Liver (tissue), 10 donors: ENCODE data around the gene TIMM8B. TPM values are rescaled to one million over a fixed set of nuclear protein-coding genes. Genes with fewer than 3 reads are reported as not detected.

ENCODE experiments used
- DNase-seq: peaks from one replicate; pipeline ENCODE4 v3.0.0-alpha.2; 2017; ENCODE audit warnings: low spot score
- H3K27ac ChIP-seq, 2 donors: one replicate each; pipeline ENCODE4 v1.7.0; 2013; ENCODE audit warnings: inconsistent platforms in 2 of 2, low read length in 2 of 2, control low read depth in 1 of 2, low read depth in 1 of 2, mild to moderate bottlenecking in 1 of 2
- H3K27me3 ChIP-seq, 4 donors: one replicate each; pipeline versions ENCODE4 v1.6.1 to v1.7.0; 2013; ENCODE audit warnings: low read length in 3 of 4, inconsistent platforms in 1 of 4, mild to moderate bottlenecking in 1 of 4, moderate library complexity in 1 of 4; ENCODE audit not compliant: control insufficient read depth in 4 of 4, insufficient read depth in 4 of 4
- H3K36me3 ChIP-seq, 4 donors: one replicate each; pipeline versions ENCODE4 v1.6.1 to v1.7.0; 2013; ENCODE audit warnings: low read length in 3 of 4, mild to moderate bottlenecking in 3 of 4, low read depth in 1 of 4, moderate library complexity in 1 of 4; ENCODE audit not compliant: control insufficient read depth in 4 of 4, insufficient read depth in 3 of 4
- H3K4me1 ChIP-seq, 4 donors: one replicate each; pipeline versions ENCODE4 v1.6.1 to v1.7.0; 2013; ENCODE audit warnings: low read length in 3 of 4, mild to moderate bottlenecking in 3 of 4, moderate library complexity in 1 of 4; ENCODE audit not compliant: control insufficient read depth in 4 of 4, insufficient read depth in 4 of 4
- H3K4me3 ChIP-seq, 3 donors: one replicate each; pipeline versions ENCODE4 v1.6.1 to v1.7.0; 2013; ENCODE audit warnings: low read length in 3 of 3, control low read depth in 1 of 3, low read depth in 1 of 3, mild to moderate bottlenecking in 1 of 3
- H3K9ac ChIP-seq, 2 donors: one replicate each; pipeline ENCODE4 v1.7.0; 2013; ENCODE audit warnings: low read length in 2 of 2, mild to moderate bottlenecking in 2 of 2, moderate library complexity in 2 of 2, control low read depth in 1 of 2, low read depth in 1 of 2
- H3K9me3 ChIP-seq, 4 donors: one replicate each; pipeline versions ENCODE4 v1.6.1 to v1.7.0; 2013; ENCODE audit warnings: low read length in 3 of 4; ENCODE audit not compliant: control insufficient read depth in 4 of 4
- ATF3 ChIP-seq: IDR thresholded peaks from 2 replicates; pipeline ENCODE4 v1.6.1; 2016; ENCODE audit warnings: antibody characterized with exemption
- EGR1 ChIP-seq, 2 donors: IDR thresholded peaks; 2 replicates each; pipeline ENCODE4 v1.6.1; 2016 to 2018; ENCODE audit warnings: antibody characterized with exemption in 2 of 2, low read depth in 2 of 2
- GABPA ChIP-seq, 2 donors: IDR thresholded peaks in 1 of 2; conservative IDR thresholded peaks in 1 of 2; 2 replicates each; pipeline ENCODE4 v1.6.1; 2016; ENCODE audit warnings: antibody characterized with exemption in 2 of 2, mild to moderate bottlenecking in 1 of 2, moderate library complexity in 1 of 2
- HNF4A ChIP-seq, 2 donors: conservative IDR thresholded peaks; 2 replicates each; pipeline ENCODE4 v1.6.1; 2016; ENCODE audit warnings: antibody characterized with exemption in 2 of 2, mild to moderate bottlenecking in 2 of 2
- RXRA ChIP-seq, 2 donors: IDR thresholded peaks; 2 replicates each; pipeline ENCODE4 v1.6.1; 2017 to 2018; ENCODE audit warnings: antibody characterized with exemption in 2 of 2, mild to moderate bottlenecking in 1 of 2
- SP1 ChIP-seq: IDR thresholded peaks from 2 replicates; pipeline ENCODE4 v1.6.1; 2018; ENCODE audit warnings: antibody characterized with exemption, mild to moderate bottlenecking
- TAF1 ChIP-seq: conservative IDR thresholded peaks from 2 replicates; pipeline ENCODE4 v1.6.1; 2016; ENCODE audit warnings: antibody characterized with exemption, mild to moderate bottlenecking
- YY1 ChIP-seq: IDR thresholded peaks from 2 replicates; pipeline ENCODE4 v1.6.1; 2016; ENCODE audit warnings: antibody characterized with exemption, mild to moderate bottlenecking
- ZBTB33 ChIP-seq: IDR thresholded peaks from 2 replicates; pipeline ENCODE4 v1.6.1; 2016; ENCODE audit warnings: antibody characterized with exemption
- WGBS: extraction: QIAGEN DNeasy Blood & Tissue Kit; methylation state at CpG from one replicate; pipeline ENCODE4 v1.1.7; 2013; 5-methylcytosine and 5-hydroxymethylcytosine counted together
- polyA plus RNA-seq, 2 donors: library from polyadenylated mRNA; stranded (reverse) in 1 of 2; unstranded in 1 of 2; fragments of 200-250 nt in 1 of 2; fragments of >200 nt in 1 of 2; fragmentation: Nextera tagmentation in 1 of 2; extraction: Ambion mirVana in 1 of 2; gene quantifications; one replicate each; pipeline versions ENCODE4 v1.2.1 to v1.2.3, GENCODE V29; 2013 to 2015
- small RNA-seq: library from RNA; depleted of rRNA; stranded (forward); fragments of <200 nt; gene quantifications from one replicate; pipeline ENCODE3, GENCODE V24; 2014
- total RNA-seq, 2 donors: library from RNA; depleted of rRNA; stranded (reverse); fragments of >200 nt; gene quantifications; one replicate each; pipeline ENCODE4 v1.2.3, GENCODE V29; 2014
- donor health status: healthy.
- donor health status: healthy.
- donor health status: healthy.
- donor health status: healthy.
- donor health status: healthy.

TIMM8B gene
- total and polyA plus RNA-seq, 4 donors: 23.4 to 108 (median 78.7) TPM

DNA sequence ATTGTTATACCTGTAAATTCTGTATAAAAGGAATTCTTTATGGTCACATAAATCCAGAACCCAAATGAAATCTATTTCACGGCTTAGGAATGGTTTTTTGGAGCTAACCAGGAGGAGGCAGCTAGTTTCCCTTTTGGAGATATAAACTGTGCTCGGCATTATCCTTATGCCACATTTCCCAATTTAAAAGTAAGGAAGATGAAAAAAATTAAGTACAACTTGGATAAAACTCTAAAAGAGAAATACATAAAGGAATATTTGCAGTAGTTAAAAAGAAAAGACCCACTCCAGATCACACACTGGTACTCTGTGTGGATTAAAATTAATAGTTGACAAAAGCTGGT, 43.6 kb downstream of the TIMM8B start (continued):
- TF ChIP-seq ZBTB33: no peak
- TF ChIP-seq EGR1 (IDR thresholded peaks at IDR 0.05; ENCODE audit: low read depth in 2 of 2): no peak

- no peaks in the 10 kb centered on the region for H3K27me3 ChIP-seq
- WGBS: 74% methylated on average over 6 of the region's 6 CpGs
- H3K9ac ChIP-seq: no peak overlapping the region
- DNase-seq: no peak
- no peaks in the 10 kb centered on the region for H3K4me1 ChIP-seq
- H3K27ac ChIP-seq: no peak overlapping the region
- peaks cover 0 to 51% (median 30%) of the 10 kb centered on the region in 4 donors for H3K36me3 ChIP-seq
- TF ChIP-seq YY1 (no peak), TAF1 (no peak), HNF4A (conservative IDR thresholded peaks at IDR 0.05) (no peak), EGR1 (IDR thresholded peaks at IDR 0.05; ENCODE audit: low read depth in 2 of 2) (no peak), GABPA (IDR thresholded peaks at IDR 0.05 in 1 of 2, conservative IDR thresholded peaks at IDR 0.05 in 1 of 2) (no peak), RXRA (IDR thresholded peaks at IDR 0.05) (no peak), ZBTB33 (no peak), ATF3 (no peak)
- no peak overlapping the region for H3K4me3 ChIP-seq
- no peaks in the 10 kb centered on the region for H3K9me3 ChIP-seq
Measured at GRCh38 chr11:112042161-112042960, 44.2 kb downstream of the TIMM8B start.

DNA sequence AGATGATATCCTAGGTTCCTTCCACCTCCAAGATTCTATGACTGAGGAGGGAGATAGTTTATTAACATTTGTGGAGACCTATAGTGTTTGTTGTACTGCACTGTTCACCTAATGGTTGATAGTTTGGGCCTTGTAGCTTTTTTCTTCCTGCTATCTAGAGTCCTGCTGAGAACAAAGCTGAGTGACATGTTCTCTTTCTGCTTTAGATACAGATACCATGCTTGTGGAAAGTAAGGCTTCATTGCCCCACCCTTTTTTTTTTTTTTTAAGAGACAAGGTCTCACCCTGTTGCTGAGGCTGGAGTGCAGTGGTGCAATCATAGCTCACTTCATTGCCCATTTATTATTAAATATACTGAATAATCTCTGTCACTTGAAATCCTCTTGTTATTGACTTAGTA, 49.0 kb downstream of the TIMM8B start:
- TF ChIP-seq SP1: no peak
- no peak for TF ChIP-seq GABPA (IDR thresholded peaks at IDR 0.05 in 1 of 2, conservative IDR thresholded peaks at IDR 0.05 in 1 of 2)
- no peak for DNase-seq
- Histone ChIP-seq H3K4me1 (no peaks in the 10 kb centered on the region), H3K27ac (no peak overlapping the region), H3K4me3 (no peak overlapping the region), H3K36me3 (peaks cover 1 to 43% (median 26%) of the 10 kb centered on the region in 4 donors), H3K9me3 (no peaks in the 10 kb centered on the region), H3K27me3 (no peaks in the 10 kb centered on the region), H3K9ac (no peak overlapping the region)

Small RNAs within 50 kb of the gene (small RNA-seq; reads per million reads assigned to genes)
- gene AP000907.3: not detected

Other genes with a start within 250 kb of the TIMM8B start
- 10 to 100 TPM; 25.5 to 36.3 TPM for gene ALG9, start 215.2 kb downstream of the TIMM8B start, total RNA-seq
- gene ALG9, start 215.2 kb downstream of the TIMM8B start, polyA plus RNA-seq: 10 to 100 TPM; 13.7 to 14.9 TPM
- 1 to 10 TPM; 1.3 to 2.3 TPM for gene FDXACB1, start 207.6 kb downstream of the TIMM8B start, total RNA-seq
- gene FDXACB1, start 207.6 kb downstream of the TIMM8B start, polyA plus RNA-seq: 1 to 10 TPM in 1 of 2 donors, under 1 TPM in 1; 0.95 to 1.3 TPM
- 1 to 10 TPM; 6.2 to 8.2 TPM for gene CFAP68, start 207.2 kb downstream of the TIMM8B start, total RNA-seq
- 10 to 100 TPM; 19.3 to 27.8 TPM for gene CFAP68, start 207.2 kb downstream of the TIMM8B start, polyA plus RNA-seq
- gene CRYAB, start 175.0 kb downstream of the TIMM8B start, total RNA-seq: 1 to 10 TPM in 1 of 2 donors, under 1 TPM in 1; 0.33 to 2.6 TPM
- 1 to 10 TPM; 4.7 to 8.6 TPM for gene CRYAB, start 175.0 kb downstream of the TIMM8B start, polyA plus RNA-seq
- under 1 TPM in 1 of 2 donors, not detected in 1; 0.14 TPM for gene HSPB2, start 174.0 kb downstream of the TIMM8B start, total RNA-seq
- gene HSPB2, start 174.0 kb downstream of the TIMM8B start, polyA plus RNA-seq: under 1 TPM; 0.61 to 0.85 TPM
- 1 to 10 TPM; 4.2 to 5.1 TPM for gene C11orf52, start 167.8 kb downstream of the TIMM8B start, total RNA-seq
- 10 to 100 TPM in 1 of 2 donors, 1 to 10 TPM in 1; 9.6 to 10.9 TPM for gene C11orf52, start 167.8 kb downstream of the TIMM8B start, polyA plus RNA-seq
- gene DIXDC1, start 149.4 kb downstream of the TIMM8B start, total RNA-seq: 10 to 100 TPM in 1 of 2 donors, 1 to 10 TPM in 1; 7.3 to 12.5 TPM
- gene DIXDC1, start 149.4 kb downstream of the TIMM8B start, polyA plus RNA-seq: 1 to 10 TPM; 2.8 to 4.1 TPM
- gene DLAT, start 61.3 kb downstream of the TIMM8B start, total RNA-seq: 10 to 100 TPM; 15.6 to 16.3 TPM
- gene DLAT, start 61.3 kb downstream of the TIMM8B start, polyA plus RNA-seq: 10 to 100 TPM in 1 of 2 donors, 1 to 10 TPM in 1; 8.8 to 10.8 TPM
- gene PIH1D2, start 12.7 kb downstream of the TIMM8B start, total RNA-seq: under 1 TPM; 0.25 to 0.42 TPM
- under 1 TPM; 0.43 to 0.52 TPM for gene PIH1D2, start 12.7 kb downstream of the TIMM8B start, polyA plus RNA-seq
- 10 to 100 TPM in 1 of 2 donors, 1 to 10 TPM in 1; 7.3 to 11.2 TPM for gene NKAPD1, start 12.5 kb downstream of the TIMM8B start, total RNA-seq
- gene NKAPD1, start 12.5 kb downstream of the TIMM8B start, polyA plus RNA-seq: 1 to 10 TPM; 5.3 to 7.6 TPM
- 100 to 1,000 TPM; 154 to 164 TPM for gene SDHD, start 117 bp upstream of the TIMM8B start, total RNA-seq
- 100 to 1,000 TPM; 190 to 277 TPM for gene SDHD, start 117 bp upstream of the TIMM8B start, polyA plus RNA-seq
- gene IL18, start 77.3 kb upstream of the TIMM8B start, total RNA-seq: 1 to 10 TPM; 3.8 to 5.2 TPM
- gene IL18, start 77.3 kb upstream of the TIMM8B start, polyA plus RNA-seq: 1 to 10 TPM; 3.0 to 3.3 TPM
- gene TEX12, start 80.6 kb upstream of the TIMM8B start, total RNA-seq: under 1 TPM in 1 of 2 donors, not detected in 1; 0.42 TPM
- gene TEX12, start 80.6 kb upstream of the TIMM8B start, polyA plus RNA-seq: under 1 TPM; 0.07 to 0.29 TPM
- 100 to 1,000 TPM in 1 of 2 donors, under 1 TPM in 1; 0.70 to 190 TPM for gene BCO2, start 88.8 kb upstream of the TIMM8B start, total RNA-seq
- 100 to 1,000 TPM in 1 of 2 donors, 10 to 100 TPM in 1; 24.4 to 133 TPM for gene BCO2, start 88.8 kb upstream of the TIMM8B start, polyA plus RNA-seq
- 10 to 100 TPM; 11.3 to 59.5 TPM for gene PTS, start 139.7 kb upstream of the TIMM8B start, total RNA-seq
- gene PTS, start 139.7 kb upstream of the TIMM8B start, polyA plus RNA-seq: 100 to 1,000 TPM in 1 of 2 donors, 10 to 100 TPM in 1; 39.6 to 106 TPM
- gene PLET1, start 174.1 kb upstream of the TIMM8B start, total RNA-seq: not detected
- gene PLET1, start 174.1 kb upstream of the TIMM8B start, polyA plus RNA-seq: not detected